ENCODE measurements around the gene ANGPTL3. TPM values are rescaled to one million over a fixed set of nuclear protein-coding genes. Genes with fewer than 3 reads are reported as not detected.
A peak's percentile ranks its signal among the peaks of the same experiment; 100 is the strongest.

The ANGPTL3 gene
- total and polyA plus RNA-seq, 2 of the 13 experiments (the other 11 are each of a cell fraction or from before 2014, with no cell fraction given) = 0.40 to 0.51 TPM

DNA sequence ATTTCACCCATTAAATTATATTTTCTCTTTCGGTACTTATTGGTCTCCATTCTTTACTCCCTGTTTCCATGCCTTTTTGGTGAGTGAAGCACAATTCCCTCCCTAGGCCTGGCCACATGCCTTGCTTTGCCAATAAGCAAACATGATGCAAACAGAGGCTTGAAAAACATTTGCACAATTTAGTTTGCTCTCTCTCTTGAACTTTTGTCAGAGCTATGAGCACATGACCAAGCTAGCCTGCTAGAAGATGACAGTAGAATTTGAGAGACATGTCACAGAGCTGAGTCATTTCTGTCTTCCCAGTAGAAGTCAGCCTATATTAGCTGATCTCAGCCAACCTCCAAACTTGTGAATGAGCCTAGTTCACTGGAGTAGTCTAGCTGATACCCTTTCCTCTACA is 24.6 kb downstream of the ANGPTL3 start (continued):
- TF ChIP-seq ADNP (CRISPR knock-in tag; IDR thresholded peaks at IDR 0.05) (no peak), ZUFSP (CRISPR knock-in tag; IDR thresholded peaks at IDR 0.05; ENCODE audit: borderline replicate concordance) (no peak), MYC (CRISPR knock-in tag; IDR thresholded peaks at IDR 0.05; ENCODE audit: borderline replicate concordance) (peak; percentile 64), ARNTL (CRISPR knock-in tag; IDR thresholded peaks at IDR 0.05) (peak; percentile 80), KLF15 (CRISPR knock-in tag; IDR thresholded peaks at IDR 0.05; ENCODE audit: borderline replicate concordance) (no peak), ZSCAN20 (CRISPR knock-in tag; IDR thresholded peaks at IDR 0.05; ENCODE audit: borderline replicate concordance) (no peak), FOXK1 (CRISPR knock-in tag; IDR thresholded peaks at IDR 0.05; ENCODE audit: borderline replicate concordance, low read depth) (peak; percentile 89; the same call in 1 of the 2 replicates), ZNF772 (CRISPR knock-in tag; IDR thresholded peaks at IDR 0.05) (peak; percentile 43; the same call in 1 of the 2 replicates), IKZF1 (IDR thresholded peaks at IDR 0.05) (no peak), HMGA1 (CRISPR knock-in tag; conservative IDR thresholded peaks at IDR 0.05) (no peak), ZNF792 (CRISPR knock-in tag; IDR thresholded peaks at IDR 0.05) (peak; percentile 94), MEIS2 (CRISPR knock-in tag; IDR thresholded peaks at IDR 0.05) (peak; percentile 66), ZNF142 (CRISPR knock-in tag; IDR thresholded peaks at IDR 0.05) (no peak)
- TF ChIP-seq, protein P1, sequence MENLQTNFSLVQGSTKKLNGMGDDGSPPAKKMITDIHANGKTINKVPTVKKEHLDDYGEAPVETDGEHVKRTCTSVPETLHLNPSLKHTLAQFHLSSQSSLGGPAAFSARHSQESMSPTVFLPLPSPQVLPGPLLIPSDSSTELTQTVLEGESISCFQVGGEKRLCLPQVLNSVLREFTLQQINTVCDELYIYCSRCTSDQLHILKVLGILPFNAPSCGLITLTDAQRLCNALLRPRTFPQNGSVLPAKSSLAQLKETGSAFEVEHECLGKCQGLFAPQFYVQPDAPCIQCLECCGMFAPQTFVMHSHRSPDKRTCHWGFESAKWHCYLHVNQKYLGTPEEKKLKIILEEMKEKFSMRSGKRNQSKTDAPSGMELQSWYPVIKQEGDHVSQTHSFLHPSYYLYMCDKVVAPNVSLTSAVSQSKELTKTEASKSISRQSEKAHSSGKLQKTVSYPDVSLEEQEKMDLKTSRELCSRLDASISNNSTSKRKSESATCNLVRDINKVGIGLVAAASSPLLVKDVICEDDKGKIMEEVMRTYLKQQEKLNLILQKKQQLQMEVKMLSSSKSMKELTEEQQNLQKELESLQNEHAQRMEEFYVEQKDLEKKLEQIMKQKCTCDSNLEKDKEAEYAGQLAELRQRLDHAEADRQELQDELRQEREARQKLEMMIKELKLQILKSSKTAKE (CRISPR knock-in tag; IDR thresholded peaks at IDR 0.05; ENCODE audit: borderline replicate concordance) = peak; percentile 60; the same call in 1 of the 2 replicates
- TF ChIP-seq, protein P2, sequence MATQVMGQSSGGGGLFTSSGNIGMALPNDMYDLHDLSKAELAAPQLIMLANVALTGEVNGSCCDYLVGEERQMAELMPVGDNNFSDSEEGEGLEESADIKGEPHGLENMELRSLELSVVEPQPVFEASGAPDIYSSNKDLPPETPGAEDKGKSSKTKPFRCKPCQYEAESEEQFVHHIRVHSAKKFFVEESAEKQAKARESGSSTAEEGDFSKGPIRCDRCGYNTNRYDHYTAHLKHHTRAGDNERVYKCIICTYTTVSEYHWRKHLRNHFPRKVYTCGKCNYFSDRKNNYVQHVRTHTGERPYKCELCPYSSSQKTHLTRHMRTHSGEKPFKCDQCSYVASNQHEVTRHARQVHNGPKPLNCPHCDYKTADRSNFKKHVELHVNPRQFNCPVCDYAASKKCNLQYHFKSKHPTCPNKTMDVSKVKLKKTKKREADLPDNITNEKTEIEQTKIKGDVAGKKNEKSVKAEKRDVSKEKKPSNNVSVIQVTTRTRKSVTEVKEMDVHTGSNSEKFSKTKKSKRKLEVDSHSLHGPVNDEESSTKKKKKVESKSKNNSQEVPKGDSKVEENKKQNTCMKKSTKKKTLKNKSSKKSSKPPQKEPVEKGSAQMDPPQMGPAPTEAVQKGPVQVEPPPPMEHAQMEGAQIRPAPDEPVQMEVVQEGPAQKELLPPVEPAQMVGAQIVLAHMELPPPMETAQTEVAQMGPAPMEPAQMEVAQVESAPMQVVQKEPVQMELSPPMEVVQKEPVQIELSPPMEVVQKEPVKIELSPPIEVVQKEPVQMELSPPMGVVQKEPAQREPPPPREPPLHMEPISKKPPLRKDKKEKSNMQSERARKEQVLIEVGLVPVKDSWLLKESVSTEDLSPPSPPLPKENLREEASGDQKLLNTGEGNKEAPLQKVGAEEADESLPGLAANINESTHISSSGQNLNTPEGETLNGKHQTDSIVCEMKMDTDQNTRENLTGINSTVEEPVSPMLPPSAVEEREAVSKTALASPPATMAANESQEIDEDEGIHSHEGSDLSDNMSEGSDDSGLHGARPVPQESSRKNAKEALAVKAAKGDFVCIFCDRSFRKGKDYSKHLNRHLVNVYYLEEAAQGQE (IDR thresholded peaks at IDR 0.05; ENCODE audit: borderline replicate concordance in 1 of 2, low read depth in 1 of 2, low read length in 2 of 2) = peak in 1 of 2 experiments; percentile 66; a peak in 1 of 4 replicates
- TF ChIP-seq, protein P3, sequence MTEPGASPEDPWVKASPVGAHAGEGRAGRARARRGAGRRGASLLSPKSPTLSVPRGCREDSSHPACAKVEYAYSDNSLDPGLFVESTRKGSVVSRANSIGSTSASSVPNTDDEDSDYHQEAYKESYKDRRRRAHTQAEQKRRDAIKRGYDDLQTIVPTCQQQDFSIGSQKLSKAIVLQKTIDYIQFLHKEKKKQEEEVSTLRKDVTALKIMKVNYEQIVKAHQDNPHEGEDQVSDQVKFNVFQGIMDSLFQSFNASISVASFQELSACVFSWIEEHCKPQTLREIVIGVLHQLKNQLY (CRISPR knock-in tag; IDR thresholded peaks at IDR 0.05) = peak; percentile 89
